Measurements from ENCODE around the gene HEATR3. TPM values are rescaled to one million over a fixed set of nuclear protein-coding genes. Genes with fewer than 3 reads are reported as not detected.
A peak's percentile ranks its signal among the peaks of the same experiment; 100 is the strongest.

HEATR3 gene
- total and polyA plus RNA-seq, 2 of the 13 experiments (the other 11 are each of a cell fraction or from before 2014, with no cell fraction given): 22.4 to 52.4 TPM

DNA sequence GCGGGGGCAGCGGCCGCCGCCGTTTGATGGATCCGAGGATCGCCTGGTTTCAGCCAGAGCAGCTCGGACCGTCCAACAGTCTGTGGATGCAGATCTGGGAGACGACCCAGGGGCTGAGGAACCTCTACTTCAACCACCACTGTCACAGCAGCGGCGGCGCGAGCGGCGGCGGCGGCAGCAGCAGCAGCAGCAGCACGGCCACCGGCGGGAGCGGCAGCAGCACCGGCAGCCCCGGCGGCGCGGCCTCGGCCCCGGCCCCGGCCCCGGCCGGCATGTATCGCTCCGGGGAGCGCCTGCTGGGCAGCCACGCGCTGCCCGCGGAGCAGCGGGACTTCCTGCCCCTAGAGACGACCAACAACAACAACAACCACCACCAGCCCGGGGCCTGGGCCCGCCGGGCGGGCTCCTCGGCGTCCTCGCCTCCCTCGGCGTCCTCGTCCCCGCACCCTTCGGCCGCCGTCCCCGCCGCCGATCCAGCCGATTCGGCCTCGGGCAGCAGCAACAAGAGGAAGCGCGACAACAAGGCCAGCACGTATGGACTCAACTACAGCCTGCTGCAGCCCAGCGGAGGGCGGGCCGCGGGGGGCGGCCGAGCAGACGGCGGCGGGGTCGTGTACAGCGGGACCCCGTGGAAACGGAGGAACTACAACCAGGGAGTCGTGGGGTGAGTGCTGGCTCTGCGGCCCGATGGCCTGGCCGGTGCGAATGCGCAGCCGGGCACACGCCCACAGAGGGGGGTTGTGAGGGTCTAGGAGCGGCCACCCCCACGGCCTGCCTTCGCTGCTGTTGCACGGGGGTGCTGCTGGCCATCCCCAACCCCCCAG lies 88.0 kb downstream of the HEATR3 start (continued):
- TF ChIP-seq, protein P1, sequence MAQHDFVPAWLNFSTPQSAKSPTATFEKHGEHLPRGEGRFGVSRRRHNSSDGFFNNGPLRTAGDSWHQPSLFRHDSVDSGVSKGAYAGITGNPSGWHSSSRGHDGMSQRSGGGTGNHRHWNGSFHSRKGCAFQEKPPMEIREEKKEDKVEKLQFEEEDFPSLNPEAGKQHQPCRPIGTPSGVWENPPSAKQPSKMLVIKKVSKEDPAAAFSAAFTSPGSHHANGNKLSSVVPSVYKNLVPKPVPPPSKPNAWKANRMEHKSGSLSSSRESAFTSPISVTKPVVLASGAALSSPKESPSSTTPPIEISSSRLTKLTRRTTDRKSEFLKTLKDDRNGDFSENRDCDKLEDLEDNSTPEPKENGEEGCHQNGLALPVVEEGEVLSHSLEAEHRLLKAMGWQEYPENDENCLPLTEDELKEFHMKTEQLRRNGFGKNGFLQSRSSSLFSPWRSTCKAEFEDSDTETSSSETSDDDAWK (CRISPR knock-in tag; IDR thresholded peaks at IDR 0.05): no peak
- TF ChIP-seq RFX5 (IDR thresholded peaks at IDR 0.05; ENCODE audit: low read depth, low read length) (no peak), HNF4A (CRISPR knock-in tag; IDR thresholded peaks at IDR 0.05) (no peak), FOXJ3 (CRISPR knock-in tag; IDR thresholded peaks at IDR 0.05; ENCODE audit: borderline replicate concordance) (no peak), TEAD2 (CRISPR knock-in tag; IDR thresholded peaks at IDR 0.05) (no peak), GATAD1 (CRISPR knock-in tag; IDR thresholded peaks at IDR 0.05) (0 out of 2 replicates have a peak, but pooled peaks have one; percentile 20), KAT7 (CRISPR knock-in tag; IDR thresholded peaks at IDR 0.05; ENCODE audit: borderline replicate concordance) (peak; percentile 93; the same call in 1 of the 2 replicates), NRL (CRISPR knock-in tag; IDR thresholded peaks at IDR 0.05; ENCODE audit: borderline replicate concordance) (peak; percentile 81), ZNF251 (CRISPR knock-in tag; IDR thresholded peaks at IDR 0.05) (no peak), MLLT10 (CRISPR knock-in tag; IDR thresholded peaks at IDR 0.05) (no peak), ZNF510 (CRISPR knock-in tag; IDR thresholded peaks at IDR 0.05; ENCODE audit: low read depth) (no peak), ZNF335 (CRISPR knock-in tag; IDR thresholded peaks at IDR 0.05) (no peak), KMT2A (CRISPR knock-in tag; IDR thresholded peaks at IDR 0.05) (peak; percentile 61; the same call in 1 of the 2 replicates), YEATS4 (CRISPR knock-in tag; IDR thresholded peaks at IDR 0.05; ENCODE audit: borderline replicate concordance) (peak; percentile 56; the same call in 1 of the 2 replicates), ZNF549 (CRISPR knock-in tag; IDR thresholded peaks at IDR 0.05) (no peak), ZNF296 (CRISPR knock-in tag; conservative IDR thresholded peaks at IDR 0.05) (0 out of 2 replicates have a peak, but pooled peaks have one; percentile 41), CCAR2 (optimal IDR thresholded peaks at IDR 0.05; ENCODE audit: low read depth, low read length) (no peak), ZNF432 (CRISPR knock-in tag; IDR thresholded peaks at IDR 0.05; ENCODE audit: borderline replicate concordance) (no peak), KDM6A (CRISPR knock-in tag; IDR thresholded peaks at IDR 0.05; ENCODE audit: low read depth) (no peak), TGIF2 (CRISPR knock-in tag; IDR thresholded peaks at IDR 0.05) (no peak; the same call in 1 of the 2 replicates), ZNF614 (CRISPR knock-in tag; IDR thresholded peaks at IDR 0.05; ENCODE audit: borderline replicate concordance) (no peak), ZNF556 (CRISPR knock-in tag; IDR thresholded peaks at IDR 0.05; ENCODE audit: borderline replicate concordance) (no peak), ZNF446 (CRISPR knock-in tag; IDR thresholded peaks at IDR 0.05) (peak; percentile 55; the same call in 1 of the 2 replicates), ZNF557 (CRISPR knock-in tag; IDR thresholded peaks at IDR 0.05) (no peak), ZNF329 (CRISPR knock-in tag; IDR thresholded peaks at IDR 0.05; ENCODE audit: low read depth) (0 out of 2 replicates have a peak, but pooled peaks have one; percentile 21), ZNF644 (CRISPR knock-in tag; IDR thresholded peaks at IDR 0.05; ENCODE audit: low read depth) (no peak), RARG (CRISPR knock-in tag; IDR thresholded peaks at IDR 0.05; ENCODE audit: low read depth) (no peak)
- TF ChIP-seq, protein P2, sequence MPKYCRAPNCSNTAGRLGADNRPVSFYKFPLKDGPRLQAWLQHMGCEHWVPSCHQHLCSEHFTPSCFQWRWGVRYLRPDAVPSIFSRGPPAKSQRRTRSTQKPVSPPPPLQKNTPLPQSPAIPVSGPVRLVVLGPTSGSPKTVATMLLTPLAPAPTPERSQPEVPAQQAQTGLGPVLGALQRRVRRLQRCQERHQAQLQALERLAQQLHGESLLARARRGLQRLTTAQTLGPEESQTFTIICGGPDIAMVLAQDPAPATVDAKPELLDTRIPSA (CRISPR knock-in tag; IDR thresholded peaks at IDR 0.05; ENCODE audit: borderline replicate concordance): no peak; the same call in 1 of the 2 replicates
- TF ChIP-seq, protein P3, sequence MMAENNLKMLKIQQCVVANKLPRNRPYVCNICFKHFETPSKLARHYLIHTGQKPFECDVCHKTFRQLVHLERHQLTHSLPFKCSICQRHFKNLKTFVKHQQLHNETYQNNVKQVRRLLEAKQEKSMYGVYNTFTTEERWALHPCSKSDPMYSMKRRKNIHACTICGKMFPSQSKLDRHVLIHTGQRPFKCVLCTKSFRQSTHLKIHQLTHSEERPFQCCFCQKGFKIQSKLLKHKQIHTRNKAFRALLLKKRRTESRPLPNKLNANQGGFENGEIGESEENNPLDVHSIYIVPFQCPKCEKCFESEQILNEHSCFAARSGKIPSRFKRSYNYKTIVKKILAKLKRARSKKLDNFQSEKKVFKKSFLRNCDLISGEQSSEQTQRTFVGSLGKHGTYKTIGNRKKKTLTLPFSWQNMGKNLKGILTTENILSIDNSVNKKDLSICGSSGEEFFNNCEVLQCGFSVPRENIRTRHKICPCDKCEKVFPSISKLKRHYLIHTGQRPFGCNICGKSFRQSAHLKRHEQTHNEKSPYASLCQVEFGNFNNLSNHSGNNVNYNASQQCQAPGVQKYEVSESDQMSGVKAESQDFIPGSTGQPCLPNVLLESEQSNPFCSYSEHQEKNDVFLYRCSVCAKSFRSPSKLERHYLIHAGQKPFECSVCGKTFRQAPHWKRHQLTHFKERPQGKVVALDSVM (CRISPR knock-in tag; IDR thresholded peaks at IDR 0.05): peak; percentile 37; the same call in 1 of the 2 replicates

Measured in HepG2 (cell line).